Measurements from ENCODE around the gene KRT3.

DNA sequence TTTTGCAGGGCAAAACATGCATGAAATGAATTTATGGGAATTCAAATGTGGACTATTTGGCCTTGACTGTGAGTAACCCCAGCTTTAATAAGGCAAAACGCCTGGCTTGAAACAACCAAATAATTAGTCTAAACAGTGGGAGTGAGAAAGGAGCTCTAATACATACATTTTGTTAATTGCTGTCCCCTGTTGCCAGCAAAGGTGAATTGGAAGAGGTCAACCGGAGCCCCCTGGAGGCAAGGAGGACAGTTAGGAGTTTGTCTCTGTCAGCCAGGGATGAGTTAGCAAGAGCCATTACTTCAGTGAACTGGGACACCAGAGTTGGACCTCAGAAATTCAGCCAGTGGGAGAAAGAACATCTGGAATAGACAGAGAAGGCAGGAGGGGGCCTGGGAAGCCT, 36.2 kb downstream of the KRT3 start:
- no peak for TF ChIP-seq POLR2A (IDR thresholded peaks at IDR 0.05; ENCODE audit: low read length)
- TF ChIP-seq GATA1 (IDR thresholded peaks at IDR 0.05; ENCODE audit: low read depth, low read length), result no peak

Measured in erythroblast (primary cell).